M059J (cell line): ENCODE measurements around the gene CCNK. TPM values are rescaled to one million over a fixed set of nuclear protein-coding genes. Genes with fewer than 3 reads are reported as not detected.

Source experiments
- DNase-seq: peaks from one replicate; pipeline ENCODE4 v3.0.0-alpha.2; 2012; ENCODE audit warnings: low read depth
- total RNA-seq: library from RNA; depleted of rRNA; stranded (reverse); fragments of >200 nt; shearing (Covaris generic); gene quantifications from 2 replicates; pipeline ENCODE4 v1.2.3, GENCODE V29; 2014; rRNA removed

The CCNK gene
- total RNA-seq, 1 experiment from 2014 or later = 12.2 TPM

DNA sequence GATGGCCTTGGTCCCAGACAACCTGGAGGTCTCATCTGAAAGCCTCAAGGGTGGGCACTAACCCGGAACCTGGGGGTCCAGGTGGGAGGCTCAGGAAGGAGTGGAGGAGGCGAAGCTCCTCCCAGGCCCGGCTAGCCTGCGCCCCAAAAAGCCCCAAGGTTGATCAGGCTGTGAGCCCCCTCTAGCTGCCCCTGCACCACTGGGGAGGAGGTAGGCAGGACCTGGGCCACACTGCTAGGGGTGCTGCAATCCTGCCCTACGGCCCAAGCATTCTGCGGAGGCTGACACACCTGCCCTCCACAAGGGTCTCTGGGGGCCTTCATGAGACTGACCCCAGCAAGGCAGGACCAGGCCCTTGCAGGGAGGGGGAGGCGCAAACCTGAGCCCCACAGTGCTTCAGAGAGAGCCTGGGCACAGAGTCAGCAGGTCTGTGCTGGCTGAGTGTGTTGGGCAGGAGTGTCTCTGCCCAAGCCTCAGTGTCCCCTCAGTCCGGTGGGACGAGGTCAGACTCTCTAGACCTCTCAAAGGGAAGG lies 70.9 kb downstream of the CCNK start:
- DNase-seq = no peak

DNA sequence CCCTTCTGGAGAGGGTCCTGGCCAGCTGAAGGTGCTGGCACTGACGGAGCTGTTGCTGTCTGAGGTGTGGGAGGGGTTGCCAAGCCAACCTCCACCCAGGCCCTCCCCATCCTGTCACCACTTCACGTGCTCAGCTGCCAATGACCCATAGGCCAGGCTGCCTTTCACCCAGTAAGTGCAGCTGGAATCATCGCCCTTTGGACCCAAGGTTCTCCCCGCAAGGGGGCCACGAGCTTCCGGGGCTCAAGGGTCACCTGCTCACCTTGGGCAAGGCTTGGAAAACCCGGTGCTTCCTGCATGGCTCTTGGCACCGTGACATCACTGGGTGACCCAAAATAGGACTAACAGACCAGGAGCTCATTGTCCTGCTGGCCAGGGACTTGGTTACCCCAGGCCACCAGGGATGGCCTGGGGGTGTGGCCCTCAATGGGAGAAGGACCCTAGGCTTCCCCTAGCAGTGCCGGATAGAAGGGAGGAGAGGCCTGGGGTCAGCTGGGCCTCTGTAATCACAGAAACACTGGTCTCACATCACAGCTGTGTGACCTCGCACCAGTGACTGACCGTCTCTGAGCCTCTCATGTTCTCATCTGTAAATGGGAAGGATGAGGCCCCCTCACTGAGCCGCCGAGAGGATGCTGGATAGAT lies 71.5 kb downstream of the CCNK start:
- no peak for DNase-seq

DNA sequence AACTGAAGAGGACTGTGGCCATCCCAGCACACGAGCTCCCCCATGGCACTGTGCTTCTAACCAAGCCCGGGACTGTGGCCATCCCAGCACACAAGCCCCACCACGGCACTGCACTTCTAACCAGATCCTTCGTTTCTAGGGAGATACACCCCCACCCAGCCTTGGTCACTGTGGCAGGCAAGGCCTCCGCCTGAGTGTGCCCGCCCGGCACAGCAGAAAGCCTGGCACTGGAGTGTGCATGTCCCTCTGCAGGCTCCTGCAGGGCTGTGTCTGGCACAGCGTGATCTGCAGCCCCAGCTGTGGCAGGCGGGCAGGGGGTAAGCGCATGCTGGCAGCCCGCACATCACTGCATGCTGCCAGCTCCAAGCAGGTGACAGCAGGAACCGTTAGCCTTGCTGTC lies 73.0 kb downstream of the CCNK start:
- no peak for DNase-seq

DNA sequence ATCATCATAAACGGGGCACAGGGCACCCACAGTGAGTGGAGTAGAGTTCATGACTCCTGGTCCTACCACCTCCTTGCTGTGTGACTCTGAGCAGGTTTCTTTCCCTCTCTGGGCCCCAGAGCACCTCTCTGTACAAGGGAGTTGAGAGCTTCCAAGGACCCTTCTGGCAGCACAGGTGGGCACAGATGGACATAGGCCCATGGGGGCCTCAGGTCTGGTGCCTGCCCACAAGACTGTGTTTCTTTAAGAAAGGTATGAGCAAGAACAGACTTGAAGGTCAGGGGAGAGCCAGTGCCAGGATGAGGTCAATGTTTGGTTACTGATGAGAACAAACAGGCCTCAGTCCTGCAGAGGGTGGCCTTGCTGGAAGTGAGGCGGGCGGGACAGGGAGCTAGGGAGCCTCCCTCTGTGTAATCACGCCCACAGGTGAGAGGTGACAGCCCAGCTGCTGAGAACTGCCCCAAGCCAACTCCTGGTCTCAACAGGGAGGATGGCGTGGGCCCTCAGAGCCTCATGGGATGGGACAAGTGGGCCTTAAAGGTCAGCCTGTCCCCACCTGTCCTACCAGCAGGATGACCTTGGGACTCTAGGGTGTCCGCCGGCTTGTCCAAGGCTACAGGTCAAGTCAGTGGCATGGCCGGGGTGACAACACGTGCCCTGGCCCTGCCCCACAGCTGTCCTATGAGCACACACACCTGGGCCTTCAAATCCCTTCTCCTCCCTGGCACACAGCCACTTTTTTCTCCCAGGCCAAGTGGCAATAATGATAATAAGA lies 73.7 kb downstream of the CCNK start:
- DNase-seq = no peak

DNA sequence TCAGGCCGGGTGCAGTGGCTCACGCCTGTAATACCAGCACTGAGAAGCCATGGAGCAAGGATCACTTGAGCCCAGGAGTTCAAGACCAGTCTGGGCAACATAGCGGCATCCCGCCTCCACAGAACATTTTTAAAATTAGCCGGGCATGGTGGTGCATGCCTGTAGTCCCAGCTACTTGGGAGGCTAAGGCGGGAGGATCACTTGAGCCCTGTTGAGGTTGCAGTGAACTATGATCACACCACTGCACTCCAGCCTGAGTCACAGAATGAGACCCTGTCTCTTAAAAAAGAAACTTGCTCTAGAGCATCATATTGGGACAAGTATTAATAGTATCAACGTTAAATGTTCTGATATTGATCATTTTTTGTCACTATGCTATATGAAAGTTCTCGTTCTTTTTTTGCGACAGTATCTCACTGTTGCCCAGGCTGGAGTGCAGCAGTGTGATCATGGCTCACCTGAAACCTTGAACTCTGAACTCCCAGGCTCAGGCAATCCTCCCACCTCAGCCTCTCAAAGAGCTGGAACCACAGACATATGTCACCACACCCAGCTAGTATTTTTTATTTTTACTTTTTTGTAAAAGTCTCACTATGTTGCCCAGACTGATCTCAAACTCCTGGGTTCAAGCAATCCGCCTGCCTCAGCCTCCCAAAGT lies 75.1 kb downstream of the CCNK start:
- DNase-seq = no peak

DNA sequence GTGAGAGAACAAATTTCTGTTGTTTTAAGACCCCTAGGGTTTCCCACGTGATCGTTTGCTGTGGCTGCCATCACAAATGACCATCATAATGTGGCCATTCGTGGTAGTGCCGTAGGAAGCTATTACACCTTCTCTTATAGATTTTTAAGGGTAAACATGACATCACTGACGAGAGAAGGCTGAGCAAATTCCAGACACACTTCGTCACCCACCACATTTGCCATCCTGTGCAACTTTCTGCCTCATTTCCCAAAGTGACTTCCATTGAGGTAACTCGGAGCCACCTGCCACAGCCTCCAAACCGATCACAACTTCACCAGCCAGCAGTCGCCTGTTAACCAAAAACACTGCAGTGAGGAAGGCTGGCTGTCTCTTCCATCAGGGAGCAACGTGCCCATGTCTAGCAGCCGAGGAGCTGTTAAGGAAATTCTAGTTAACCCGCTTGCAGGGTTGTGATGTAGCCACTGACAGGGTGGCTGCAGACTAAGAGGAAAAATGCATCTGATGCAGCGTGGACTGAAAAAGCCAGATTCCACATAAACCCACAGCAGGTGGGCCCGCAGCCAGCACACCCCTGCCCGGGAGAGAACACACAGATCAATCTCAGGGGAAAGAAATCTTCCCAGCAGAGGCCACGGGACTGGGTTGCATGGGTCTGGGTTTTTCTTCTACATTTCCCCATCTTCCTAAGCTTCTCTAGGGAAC lies 78.2 kb downstream of the CCNK start:
- no peak for DNase-seq

DNA sequence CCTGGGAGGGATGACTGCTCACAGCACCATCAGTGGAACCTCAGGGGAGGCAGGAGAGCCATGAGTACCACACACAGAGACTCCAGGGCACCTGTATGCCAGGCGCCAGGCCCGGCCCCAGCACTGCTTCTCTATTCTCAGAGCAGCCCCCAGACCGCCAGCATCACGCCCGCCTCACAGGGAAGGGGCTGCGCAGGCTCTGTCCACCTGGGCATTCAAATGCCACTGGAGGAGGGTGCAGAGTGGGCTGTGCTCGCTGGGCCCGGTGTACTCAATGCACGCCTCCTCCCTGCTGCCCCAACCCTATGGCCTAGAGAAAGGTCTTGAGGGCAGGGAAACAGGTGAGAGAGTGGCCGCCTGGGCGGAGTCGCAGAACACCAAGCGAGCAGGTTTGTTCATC lies 79.2 kb downstream of the CCNK start:
- no peak for DNase-seq

DNA sequence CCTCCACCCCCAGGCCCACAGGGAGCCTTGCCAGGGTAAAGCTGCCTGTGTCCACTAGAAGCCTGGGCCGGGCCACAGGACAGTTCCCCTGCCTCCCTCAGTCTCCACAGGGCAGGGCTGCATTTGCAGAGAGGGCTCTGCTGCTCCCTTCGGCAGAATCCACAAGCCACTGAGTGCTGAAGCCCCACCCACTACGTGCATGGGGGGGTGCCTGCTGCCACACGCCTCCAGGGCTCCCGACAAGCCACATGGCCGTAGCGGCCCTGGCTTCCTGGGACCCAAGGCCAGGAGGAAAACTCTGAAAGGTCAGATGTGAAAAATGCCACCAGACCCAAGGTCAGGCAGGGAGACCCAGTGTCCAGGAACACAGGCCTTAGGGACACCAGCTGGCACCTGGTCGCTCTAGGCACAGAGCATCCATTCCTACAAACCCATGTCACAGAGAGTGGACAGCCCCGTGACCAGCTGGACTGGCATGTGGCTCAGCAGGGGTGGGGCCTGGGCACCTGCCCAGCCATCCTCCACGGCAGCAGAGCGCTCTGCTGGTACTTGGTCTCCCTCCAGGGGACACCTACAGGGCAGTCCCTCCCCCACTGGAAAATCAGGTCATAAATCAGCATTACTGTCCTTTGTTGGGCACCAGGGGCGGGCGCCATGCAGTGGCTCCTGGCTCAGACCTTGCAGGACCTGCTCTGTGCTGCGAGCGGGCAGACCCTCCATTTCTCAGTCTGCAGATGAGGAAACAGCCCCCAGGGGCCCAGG lies 79.9 kb downstream of the CCNK start:
- DNase-seq = peak; percentile 49

DNA sequence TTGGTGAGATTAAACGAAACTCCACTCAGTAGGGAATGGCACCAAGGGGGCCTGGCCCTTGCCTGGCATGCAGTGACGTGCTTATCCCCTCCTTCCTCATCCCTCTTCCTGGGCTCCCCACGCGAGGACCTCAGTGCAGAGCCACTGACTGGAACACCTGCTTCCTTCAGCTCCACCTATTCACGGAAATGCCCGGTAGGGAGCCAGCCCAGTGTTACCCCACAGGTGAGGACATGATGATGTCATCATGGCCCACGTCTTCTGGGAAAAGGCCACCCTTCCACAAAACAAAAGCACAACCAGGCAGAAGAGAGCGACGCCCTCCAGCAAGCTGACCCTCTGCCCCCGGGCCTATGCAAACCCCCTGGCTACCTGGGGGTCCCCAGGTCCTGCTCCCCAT lies 80.7 kb downstream of the CCNK start:
- no peak for DNase-seq

Other genes starting within 250 kb of the CCNK start
- gene BCL11B, start 209.2 kb upstream of the CCNK start, total RNA-seq = 0.02 TPM in 1 of 2 replicates, not detected in the other
- 33.1 and 41.5 TPM in 2 replicates for gene SETD3, start 550 bp upstream of the CCNK start, total RNA-seq
- 12.8 and 16.2 TPM in 2 replicates for gene CCDC85C, start 122.8 kb downstream of the CCNK start, total RNA-seq
- gene HHIPL1, start 163.7 kb downstream of the CCNK start, total RNA-seq = 0.15 and 1.2 TPM in 2 replicates
- gene CYP46A1, start 202.9 kb downstream of the CCNK start, total RNA-seq = 0.02 TPM in 1 of 2 replicates, not detected in the other